SKM-1 treated with dmso at 0.1 percent for 144 hours (cell line): ENCODE data around the gene RAB40C.

Source experiments
- DNase-seq: peaks from one replicate; lab custom pipeline; 2025; ENCODE audit not compliant: unreplicated experiment; lab: John Stamatoyannopoulos, UW

The RAB40C gene

DNA sequence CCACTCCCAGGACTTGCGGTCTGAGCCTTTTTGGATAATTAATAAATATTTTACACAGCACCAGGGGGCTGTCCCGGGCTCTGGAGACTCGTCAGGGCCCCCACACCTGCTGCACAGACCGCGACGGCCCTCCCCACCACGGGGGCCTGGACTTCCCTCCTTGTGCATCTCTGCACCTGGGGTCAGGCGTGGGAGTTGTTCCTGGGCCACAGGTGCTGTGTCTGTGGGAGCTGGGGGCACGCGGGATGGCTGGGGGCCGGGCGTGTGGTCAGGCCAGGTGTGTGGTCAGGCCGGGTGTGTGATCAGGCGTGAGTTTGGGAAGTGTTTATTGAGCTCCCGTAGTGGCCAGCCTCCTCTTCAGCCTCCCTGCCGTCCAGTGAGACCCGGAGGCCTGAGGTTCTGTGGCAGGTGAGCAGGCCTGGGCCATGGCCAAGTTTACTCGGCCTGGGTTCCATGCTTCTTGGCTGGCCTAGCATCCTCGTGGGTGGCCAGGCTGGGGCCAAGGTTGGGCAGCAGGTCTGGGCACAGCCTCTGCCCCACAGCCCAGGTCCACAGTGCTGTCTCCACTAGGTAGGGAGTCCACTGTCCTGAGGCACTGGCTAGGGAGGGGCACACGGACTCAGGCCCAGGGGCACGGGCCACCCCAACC, 88.5 kb downstream of the RAB40C start:
- DNase-seq, result no peak
